ENCODE results near the gene CRYL1. TPM values are rescaled to one million over a fixed set of nuclear protein-coding genes. Genes with fewer than 3 reads are reported as not detected.

The CRYL1 gene
- total and polyA plus RNA-seq, 9 of the 15 experiments (the other 6 are each of a cell fraction or from before 2014, with no cell fraction given): 1.0 to 6.9 (median 2.4) TPM

DNA sequence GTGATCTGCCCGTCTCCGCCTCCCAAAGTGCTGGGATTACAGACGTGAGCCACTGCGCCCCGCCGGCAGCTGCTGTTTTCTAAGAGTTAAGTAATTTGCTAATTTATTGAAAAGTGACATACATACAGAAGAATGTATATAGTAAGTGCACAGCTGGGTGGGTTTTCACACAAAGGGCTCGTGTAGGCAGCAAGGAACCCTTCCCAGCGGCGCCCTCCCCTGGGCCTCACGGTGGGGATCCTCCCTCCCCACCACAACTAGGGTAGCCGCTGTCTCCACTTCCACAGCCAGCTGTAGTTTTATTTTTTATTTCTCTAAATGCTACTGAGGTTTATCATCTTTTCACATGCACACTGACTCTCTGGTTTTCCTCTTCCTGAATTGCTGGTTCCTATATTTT, 64.9 kb downstream of the CRYL1 start:
- FAIRE-seq: no peak
- POLR2A ChIA-PET: no interaction called here
- CTCF ChIA-PET (ENCODE audit: low intra/inter-chr PET ratio): no interaction called here
- TF ChIP-seq MIER1 (IDR thresholded peaks at IDR 0.05; ENCODE audit: low read depth): no peak
- no peak for TF ChIP-seq MEF2A (IDR thresholded peaks at IDR 0.05; ENCODE audit: control insufficient read depth, low read depth, low read length)
- TF ChIP-seq ZSCAN29 (IDR thresholded peaks at IDR 0.05): no peak
- TF ChIP-seq, protein P1, sequence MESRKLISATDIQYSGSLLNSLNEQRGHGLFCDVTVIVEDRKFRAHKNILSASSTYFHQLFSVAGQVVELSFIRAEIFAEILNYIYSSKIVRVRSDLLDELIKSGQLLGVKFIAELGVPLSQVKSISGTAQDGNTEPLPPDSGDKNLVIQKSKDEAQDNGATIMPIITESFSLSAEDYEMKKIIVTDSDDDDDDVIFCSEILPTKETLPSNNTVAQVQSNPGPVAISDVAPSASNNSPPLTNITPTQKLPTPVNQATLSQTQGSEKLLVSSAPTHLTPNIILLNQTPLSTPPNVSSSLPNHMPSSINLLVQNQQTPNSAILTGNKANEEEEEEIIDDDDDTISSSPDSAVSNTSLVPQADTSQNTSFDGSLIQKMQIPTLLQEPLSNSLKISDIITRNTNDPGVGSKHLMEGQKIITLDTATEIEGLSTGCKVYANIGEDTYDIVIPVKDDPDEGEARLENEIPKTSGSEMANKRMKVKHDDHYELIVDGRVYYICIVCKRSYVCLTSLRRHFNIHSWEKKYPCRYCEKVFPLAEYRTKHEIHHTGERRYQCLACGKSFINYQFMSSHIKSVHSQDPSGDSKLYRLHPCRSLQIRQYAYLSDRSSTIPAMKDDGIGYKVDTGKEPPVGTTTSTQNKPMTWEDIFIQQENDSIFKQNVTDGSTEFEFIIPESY (CRISPR knock-in tag; IDR thresholded peaks at IDR 0.05): no peak
- TF ChIP-seq, protein P2, sequence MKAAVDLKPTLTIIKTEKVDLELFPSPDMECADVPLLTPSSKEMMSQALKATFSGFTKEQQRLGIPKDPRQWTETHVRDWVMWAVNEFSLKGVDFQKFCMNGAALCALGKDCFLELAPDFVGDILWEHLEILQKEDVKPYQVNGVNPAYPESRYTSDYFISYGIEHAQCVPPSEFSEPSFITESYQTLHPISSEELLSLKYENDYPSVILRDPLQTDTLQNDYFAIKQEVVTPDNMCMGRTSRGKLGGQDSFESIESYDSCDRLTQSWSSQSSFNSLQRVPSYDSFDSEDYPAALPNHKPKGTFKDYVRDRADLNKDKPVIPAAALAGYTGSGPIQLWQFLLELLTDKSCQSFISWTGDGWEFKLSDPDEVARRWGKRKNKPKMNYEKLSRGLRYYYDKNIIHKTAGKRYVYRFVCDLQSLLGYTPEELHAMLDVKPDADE (conservative IDR thresholded peaks at IDR 0.05; ENCODE audit: control insufficient read depth, low read depth, low read length): no peak
- TF ChIP-seq CREM (IDR thresholded peaks at IDR 0.05; ENCODE audit: low read depth): no peak
- TF ChIP-seq, protein P3, sequence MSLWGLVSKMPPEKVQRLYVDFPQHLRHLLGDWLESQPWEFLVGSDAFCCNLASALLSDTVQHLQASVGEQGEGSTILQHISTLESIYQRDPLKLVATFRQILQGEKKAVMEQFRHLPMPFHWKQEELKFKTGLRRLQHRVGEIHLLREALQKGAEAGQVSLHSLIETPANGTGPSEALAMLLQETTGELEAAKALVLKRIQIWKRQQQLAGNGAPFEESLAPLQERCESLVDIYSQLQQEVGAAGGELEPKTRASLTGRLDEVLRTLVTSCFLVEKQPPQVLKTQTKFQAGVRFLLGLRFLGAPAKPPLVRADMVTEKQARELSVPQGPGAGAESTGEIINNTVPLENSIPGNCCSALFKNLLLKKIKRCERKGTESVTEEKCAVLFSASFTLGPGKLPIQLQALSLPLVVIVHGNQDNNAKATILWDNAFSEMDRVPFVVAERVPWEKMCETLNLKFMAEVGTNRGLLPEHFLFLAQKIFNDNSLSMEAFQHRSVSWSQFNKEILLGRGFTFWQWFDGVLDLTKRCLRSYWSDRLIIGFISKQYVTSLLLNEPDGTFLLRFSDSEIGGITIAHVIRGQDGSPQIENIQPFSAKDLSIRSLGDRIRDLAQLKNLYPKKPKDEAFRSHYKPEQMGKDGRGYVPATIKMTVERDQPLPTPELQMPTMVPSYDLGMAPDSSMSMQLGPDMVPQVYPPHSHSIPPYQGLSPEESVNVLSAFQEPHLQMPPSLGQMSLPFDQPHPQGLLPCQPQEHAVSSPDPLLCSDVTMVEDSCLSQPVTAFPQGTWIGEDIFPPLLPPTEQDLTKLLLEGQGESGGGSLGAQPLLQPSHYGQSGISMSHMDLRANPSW (CRISPR knock-in tag; IDR thresholded peaks at IDR 0.05): no peak
- no peak for TF ChIP-seq NCOA2 (IDR thresholded peaks at IDR 0.05; ENCODE audit: partially characterized antibody in 2 of 2)
- no peak for TF ChIP-seq ZBTB8A (IDR thresholded peaks at IDR 0.05; ENCODE audit: partially characterized antibody)
- TF ChIP-seq HDAC1 (IDR thresholded peaks at IDR 0.05): no peak
- no peak for TF ChIP-seq MCM3 (IDR thresholded peaks at IDR 0.05)
- no peak for TF ChIP-seq TCF3 (CRISPR knock-in tag; IDR thresholded peaks at IDR 0.05)
- TF ChIP-seq JUN (IDR thresholded peaks at IDR 0.05; ENCODE audit: borderline replicate concordance, low read depth, low read length): no peak
- no peak for TF ChIP-seq JUN (CRISPR knock-in tag; IDR thresholded peaks at IDR 0.05; ENCODE audit: borderline replicate concordance)
- TF ChIP-seq SOX6 (IDR thresholded peaks at IDR 0.05): no peak
- TF ChIP-seq SREBF2 (CRISPR knock-in tag; IDR thresholded peaks at IDR 0.05): no peak
- TF ChIP-seq, protein P4, sequence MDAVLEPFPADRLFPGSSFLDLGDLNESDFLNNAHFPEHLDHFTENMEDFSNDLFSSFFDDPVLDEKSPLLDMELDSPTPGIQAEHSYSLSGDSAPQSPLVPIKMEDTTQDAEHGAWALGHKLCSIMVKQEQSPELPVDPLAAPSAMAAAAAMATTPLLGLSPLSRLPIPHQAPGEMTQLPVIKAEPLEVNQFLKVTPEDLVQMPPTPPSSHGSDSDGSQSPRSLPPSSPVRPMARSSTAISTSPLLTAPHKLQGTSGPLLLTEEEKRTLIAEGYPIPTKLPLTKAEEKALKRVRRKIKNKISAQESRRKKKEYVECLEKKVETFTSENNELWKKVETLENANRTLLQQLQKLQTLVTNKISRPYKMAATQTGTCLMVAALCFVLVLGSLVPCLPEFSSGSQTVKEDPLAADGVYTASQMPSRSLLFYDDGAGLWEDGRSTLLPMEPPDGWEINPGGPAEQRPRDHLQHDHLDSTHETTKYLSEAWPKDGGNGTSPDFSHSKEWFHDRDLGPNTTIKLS (IDR thresholded peaks at IDR 0.05; ENCODE audit: borderline replicate concordance, low read depth): no peak

More for the DNA sequence above, 64.9 kb downstream of the CRYL1 start:
- Histone ChIP-seq H3K36me3 (ENCODE audit: control insufficient read depth, insufficient read depth, low read length) (no peaks in the 10 kb centered on the region), H3K27me3 (ENCODE audit: control insufficient read depth in 2 of 2, insufficient read depth in 2 of 2, low read length in 2 of 2) (no peaks in the 10 kb centered on the region), H3K9ac (ENCODE audit: insufficient read depth in 1 of 2, low read depth in 2 of 2, low read length in 2 of 2) (no peak overlapping the region), H3K4me3 (no peak overlapping the region), H4K20me1 (replicated peaks; ENCODE audit: control insufficient read depth, insufficient read depth, low read length) (no peaks in the 10 kb centered on the region), H3K9me1 (ENCODE audit: control insufficient read depth, insufficient read depth, low read length) (no peaks in the 10 kb centered on the region), H3K4me2 (ENCODE audit: insufficient read depth, low read length) (no peak overlapping the region), H3K27ac (ENCODE audit: extremely low read depth, low read depth, low read length) (no peak overlapping the region), H2AFZ (ENCODE audit: low read depth, low read length) (no peak overlapping the region), H3K4me1 (replicated peaks in 1 of 2; ENCODE audit: control insufficient read depth in 2 of 2, insufficient read depth in 2 of 2, low read length in 2 of 2) (no peaks in the 10 kb centered on the region; a peak in 3 of 5 replicates), H3K79me2 (ENCODE audit: control insufficient read depth, insufficient read depth, low read length) (no peaks in the 10 kb centered on the region), H3K9me3 (replicated peaks; ENCODE audit: control insufficient read depth, insufficient read depth, low read depth, low read length) (no peaks in the 10 kb centered on the region)
- WGBS (ENCODE audit: insufficient coverage, low coverage, missing lambda C conversion rate): 33% methylated on average over 11 of the region's 11 CpGs
- DNase-seq (ENCODE audit: extremely low read depth in 1 of 4, low spot score in 3 of 4): no peak
- no peak; the same call in 2 of the 3 replicates for ATAC-seq
- in situ Hi-C loops (cut with MboI) (no loop called here), intact Hi-C loops (cut with micrococcal nuclease) (no loop called here)
- no TSS peak for BruUV-seq (replicated peaks)

Data from K562 (cell line).